D721Med (cell line): ENCODE data around the gene NAP1L5.

Experiments used
- DNase-seq: peaks from one replicate; pipeline ENCODE4 v3.0.0; 2011; ENCODE audit warnings: low spot score; ENCODE audit not compliant: insufficient read length
- FAIRE-seq: peaks from 2 replicates; lab custom pipeline; 2011; peaks lifted over from hg19 to GRCh38; lab: Jason Lieb, UNC
- CTCF ChIP-seq: IDR thresholded peaks from 2 replicates; pipeline ENCODE4 v1.5.1; 2012; ENCODE audit warnings: mild to moderate bottlenecking, control low read depth; ENCODE audit not compliant: insufficient read depth; ENCODE audit errors: missing control alignments

NAP1L5 gene

GRCh38 chr4:88724406-88724805, 26.8 kb upstream of the NAP1L5 start:
- no peak for DNase-seq
- TF ChIP-seq CTCF: no peak
- no peak for FAIRE-seq

GRCh38 chr4:88722828-88723227, 25.2 kb upstream of the NAP1L5 start:
- TF ChIP-seq CTCF: no peak
- no peak for FAIRE-seq
- no peak for DNase-seq

- FAIRE-seq: no peak
- no peak for DNase-seq
- no peak for TF ChIP-seq CTCF
Observed at GRCh38 chr4:88722276-88722780, 24.7 kb upstream of the NAP1L5 start.

GRCh38 chr4:88720451-88721428, 23.1 kb upstream of the NAP1L5 start:
- FAIRE-seq (peak; percentile 11), DNase-seq (no peak)
- no peak for TF ChIP-seq CTCF

- FAIRE-seq: no peak
- no peak for TF ChIP-seq CTCF
- no peak for DNase-seq
Observed at GRCh38 chr4:88719381-88719780, 21.8 kb upstream of the NAP1L5 start.

GRCh38 chr4:88718098-88718497, 20.5 kb upstream of the NAP1L5 start:
- no peak for FAIRE-seq
- TF ChIP-seq CTCF: no peak
- no peak for DNase-seq

- DNase-seq: no peak
- no peak for TF ChIP-seq CTCF
- no peak for FAIRE-seq
Observed at GRCh38 chr4:88713782-88714181, 16.2 kb upstream of the NAP1L5 start.
